ENCODE data around the gene NKIRAS2. TPM values are rescaled to one million over a fixed set of nuclear protein-coding genes. Genes with fewer than 3 reads are reported as not detected.

Gene NKIRAS2
- total RNA-seq, 1 experiment from 2014 or later = 55.0 TPM

DNA sequence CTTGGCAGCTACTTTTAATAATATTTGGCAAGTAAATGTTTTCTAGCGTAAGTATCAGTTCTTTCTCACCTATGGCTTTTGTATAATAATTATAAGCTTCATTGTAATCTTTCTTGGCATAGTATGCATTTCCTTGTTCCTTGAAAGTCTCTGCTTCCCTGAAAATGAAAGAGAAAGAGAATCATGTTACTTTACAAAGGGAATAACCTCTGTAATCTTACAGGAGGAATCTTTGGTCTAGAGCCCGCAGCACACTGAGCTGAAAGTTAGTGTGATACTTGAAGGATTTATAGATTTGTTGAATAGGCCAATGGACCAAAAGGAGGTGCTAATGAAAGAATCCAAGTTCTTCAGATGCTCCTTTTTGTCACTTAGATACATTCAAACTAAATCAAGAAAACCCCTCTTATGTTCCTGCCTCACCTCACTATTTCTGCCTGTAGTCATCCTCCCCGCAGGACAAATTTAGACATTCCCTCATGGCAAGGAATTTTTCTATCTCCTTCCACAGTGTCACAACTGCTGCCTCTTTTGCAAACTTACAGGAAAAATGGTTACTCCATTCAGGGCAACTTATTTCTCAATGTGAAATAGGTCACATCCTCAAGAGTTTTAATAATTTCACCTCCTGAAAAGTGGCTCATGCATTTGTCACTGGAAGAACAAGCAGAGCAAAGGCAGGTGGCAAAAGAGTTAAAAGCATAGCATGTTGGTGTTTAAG is 19.3 kb upstream of the NKIRAS2 start:
- Mint-ChIP-seq H3K36me3 (ENCODE audit: insufficient read depth, unreplicated experiment) (peaks cover 79% of the 10 kb centered on the region), H3K9me3 (ENCODE audit: unreplicated experiment) (no peaks in the 10 kb centered on the region), H3K4me3 (ENCODE audit: unreplicated experiment) (no peak overlapping the region), H3K27ac (ENCODE audit: unreplicated experiment) (peak overlapping the region; percentile 71), H3K4me1 (ENCODE audit: low read depth, unreplicated experiment) (peaks cover 26% of the 10 kb centered on the region), H3K27me3 (ENCODE audit: insufficient read depth, unreplicated experiment) (no peaks in the 10 kb centered on the region)
- ChIA-PET POLR2A (no interaction called here), CTCF (interaction anchor here (0.6 kb wide), 1 partner anchor 34 kb away, joined by 5 read pairs; no protein-coding TSS in a partner anchor)
- TF ChIP-seq, protein P1, sequence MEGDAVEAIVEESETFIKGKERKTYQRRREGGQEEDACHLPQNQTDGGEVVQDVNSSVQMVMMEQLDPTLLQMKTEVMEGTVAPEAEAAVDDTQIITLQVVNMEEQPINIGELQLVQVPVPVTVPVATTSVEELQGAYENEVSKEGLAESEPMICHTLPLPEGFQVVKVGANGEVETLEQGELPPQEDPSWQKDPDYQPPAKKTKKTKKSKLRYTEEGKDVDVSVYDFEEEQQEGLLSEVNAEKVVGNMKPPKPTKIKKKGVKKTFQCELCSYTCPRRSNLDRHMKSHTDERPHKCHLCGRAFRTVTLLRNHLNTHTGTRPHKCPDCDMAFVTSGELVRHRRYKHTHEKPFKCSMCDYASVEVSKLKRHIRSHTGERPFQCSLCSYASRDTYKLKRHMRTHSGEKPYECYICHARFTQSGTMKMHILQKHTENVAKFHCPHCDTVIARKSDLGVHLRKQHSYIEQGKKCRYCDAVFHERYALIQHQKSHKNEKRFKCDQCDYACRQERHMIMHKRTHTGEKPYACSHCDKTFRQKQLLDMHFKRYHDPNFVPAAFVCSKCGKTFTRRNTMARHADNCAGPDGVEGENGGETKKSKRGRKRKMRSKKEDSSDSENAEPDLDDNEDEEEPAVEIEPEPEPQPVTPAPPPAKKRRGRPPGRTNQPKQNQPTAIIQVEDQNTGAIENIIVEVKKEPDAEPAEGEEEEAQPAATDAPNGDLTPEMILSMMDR (IDR thresholded peaks at IDR 0.05; ENCODE audit: insufficient read depth in 1 of 2, low read depth in 1 of 2, low read length in 1 of 2, severe bottlenecking in 1 of 2, unreplicated experiment in 1 of 2) = no peak
- Histone ChIP-seq H3K9me3 (no peaks in the 10 kb centered on the region), H3K4me3 (ENCODE audit: low read depth, low read length) (no peak overlapping the region), H3K36me3 (ENCODE audit: control insufficient read depth, insufficient read depth, low read length) (peaks cover 5% of the 10 kb centered on the region), H3K4me1 (peaks cover 49% of the 10 kb centered on the region), H3K27me3 (replicated peaks; ENCODE audit: control insufficient read depth, insufficient read depth, low read length) (no peaks in the 10 kb centered on the region)
- no peak for DNase-seq
- BruUV-seq (replicated peaks) = no TSS peak
- intact Hi-C loops (cut with micrococcal nuclease; ENCODE audit: unreplicated experiment) = no loop called here

- intact Hi-C loops (cut with micrococcal nuclease; ENCODE audit: unreplicated experiment) = loop anchor here (2.0 kb wide), 2 partner anchors 15 to 35 kb away; partner anchors contain the start of genes CNP and DNAJC7
These were observed 18.2 kb upstream of the NKIRAS2 start for GRCh38 chr17:42001729-42002128.

GRCh38 chr17:42002175-42002791 is 17.6 kb upstream of the NKIRAS2 start:
- no peaks in the 10 kb centered on the region for H3K9me3 Mint-ChIP-seq (ENCODE audit: unreplicated experiment)
- intact Hi-C loops (cut with micrococcal nuclease; ENCODE audit: unreplicated experiment) = loop anchor here (2.0 kb wide), 2 partner anchors 15 to 35 kb away; partner anchors contain the start of genes CNP and DNAJC7
- peaks cover 61% of the 10 kb centered on the region for H3K36me3 Mint-ChIP-seq (ENCODE audit: insufficient read depth, unreplicated experiment)
- Histone ChIP-seq H3K4me3 (ENCODE audit: low read depth, low read length) (no peak overlapping the region), H3K9me3 (no peaks in the 10 kb centered on the region), H3K27me3 (replicated peaks; ENCODE audit: control insufficient read depth, insufficient read depth, low read length) (no peaks in the 10 kb centered on the region), H3K4me1 (peaks cover 49% of the 10 kb centered on the region), H3K36me3 (ENCODE audit: control insufficient read depth, insufficient read depth, low read length) (peaks cover 5% of the 10 kb centered on the region)
- TSS peak; percentile 2 for BruUV-seq (replicated peaks)
- H3K4me3 Mint-ChIP-seq (ENCODE audit: unreplicated experiment) = peak overlapping the region; percentile 68
- CTCF ChIA-PET = interaction anchor here (0.9 to 2.2 kb wide), 5 partner anchors 15 to 99 kb away, joined by 3 to 17 read pairs (median 5); partner anchors contain the start of genes DNAJC7, NKIRAS2 and ZNF385C
- peaks cover 26% of the 10 kb centered on the region for H3K4me1 Mint-ChIP-seq (ENCODE audit: low read depth, unreplicated experiment)
- TF ChIP-seq, protein P1 (IDR thresholded peaks at IDR 0.05; ENCODE audit: insufficient read depth in 1 of 2, low read depth in 1 of 2, low read length in 1 of 2, severe bottlenecking in 1 of 2, unreplicated experiment in 1 of 2) = no peak
- POLR2A ChIA-PET = interaction anchor here (0.5 to 3.1 kb wide), 6 partner anchors 15 to 221 kb away, joined by 3 to 40 read pairs (median 4); partner anchors contain the start of genes ACLY, CNP and DNAJC7
- peak overlapping the region; percentile 92 for H3K27ac Mint-ChIP-seq (ENCODE audit: unreplicated experiment)
- DNase-seq = no peak
- no peaks in the 10 kb centered on the region for H3K27me3 Mint-ChIP-seq (ENCODE audit: insufficient read depth, unreplicated experiment)

More at GRCh38 chr17:42001729-42002128, 18.2 kb upstream of the NKIRAS2 start:
- CTCF ChIA-PET = interaction anchor here (1.8 kb wide), 1 partner anchor 18 kb away, joined by 17 read pairs; the partner anchor contains the start of gene NKIRAS2
- TF ChIP-seq, protein P1 (IDR thresholded peaks at IDR 0.05; ENCODE audit: insufficient read depth in 1 of 2, low read depth in 1 of 2, low read length in 1 of 2, severe bottlenecking in 1 of 2, unreplicated experiment in 1 of 2) = no peak
- Histone ChIP-seq H3K4me1 (peaks cover 49% of the 10 kb centered on the region), H3K36me3 (ENCODE audit: control insufficient read depth, insufficient read depth, low read length) (peaks cover 5% of the 10 kb centered on the region), H3K9me3 (no peaks in the 10 kb centered on the region), H3K4me3 (ENCODE audit: low read depth, low read length) (no peak overlapping the region), H3K27me3 (replicated peaks; ENCODE audit: control insufficient read depth, insufficient read depth, low read length) (no peaks in the 10 kb centered on the region)
- no peak for DNase-seq
- H3K27ac Mint-ChIP-seq (ENCODE audit: unreplicated experiment) = peak overlapping the region; percentile 92
- BruUV-seq (replicated peaks) = no TSS peak
- no peak overlapping the region for H3K4me3 Mint-ChIP-seq (ENCODE audit: unreplicated experiment)
- peaks cover 67% of the 10 kb centered on the region for H3K36me3 Mint-ChIP-seq (ENCODE audit: insufficient read depth, unreplicated experiment)
- POLR2A ChIA-PET = interaction anchor here (3.1 kb wide), 1 partner anchor 15 kb away, joined by 40 read pairs; the partner anchor contains the start of gene DNAJC7
- H3K27me3 Mint-ChIP-seq (ENCODE audit: insufficient read depth, unreplicated experiment) = no peaks in the 10 kb centered on the region
- no peaks in the 10 kb centered on the region for H3K9me3 Mint-ChIP-seq (ENCODE audit: unreplicated experiment)
- H3K4me1 Mint-ChIP-seq (ENCODE audit: low read depth, unreplicated experiment) = peaks cover 26% of the 10 kb centered on the region

Data from Caco-2 (cell line).